K562 (cell line): ENCODE data around the gene ISG20. TPM values are rescaled to one million over a fixed set of nuclear protein-coding genes. Genes with fewer than 3 reads are reported as not detected.
A peak's percentile ranks its signal among the peaks of the same experiment; 100 is the strongest.

Experiments used
- ATAC-seq: fragments of 200-7000 bp; cut with Tn5 transposase; 3 replicates; pipeline ENCODE4 v1.9.1; 2020; ENCODE audit warnings: moderate library complexity
- BruUV-seq: library from RNA; stranded (reverse); fragments of 400-500 nt; replicated peaks from 2 replicates; lab custom pipeline; 2021; lab: Mats Ljungman, UMichigan
- CTCF ChIA-PET: fragments of 300-600 bp; formaldehyde crosslinking; extraction: SDS; loops from one replicate; lab custom pipeline; 2021; ENCODE audit warnings: low intra/inter-chr PET ratio; lab: Yijun Ruan, JAX
- POLR2A ChIA-PET: fragments of 300-600, 350-650 bp; sonication (Branson Sonifier 250); formaldehyde crosslinking; extraction: SDS; loops from one replicate; lab custom pipeline; 2021; ENCODE audit warnings: antibody characterized with exemption, inconsistent platforms; lab: Yijun Ruan, JAX
- DNase-seq, 4 experiments: peaks; one replicate each; pipeline versions ENCODE4 v3.0.0 to v3.0.0-alpha.2; 2011 to 2018; ENCODE audit warnings: low spot score in 3 of 4, mixed read lengths in 3 of 4; ENCODE audit errors: extremely low read depth in 1 of 4
- FAIRE-seq: peaks from 2 replicates; lab custom pipeline; 2011; peaks lifted over from hg19 to GRCh38; lab: Jason Lieb, UNC
- H2AFZ ChIP-seq: 2 replicates; pipeline ENCODE4 v1.6.0; 2011; ENCODE audit warnings: low read depth, low read length, control low read depth, inconsistent platforms
- H3K27ac ChIP-seq: fragments of 200-600 bp; 3 replicates; pipeline ENCODE4 v1.8.0; 2011; ENCODE audit warnings: low read depth, mild to moderate bottlenecking, control low read depth, inconsistent platforms, low read length, moderate library complexity, mixed read lengths; ENCODE audit errors: extremely low read depth
- H3K27me3 ChIP-seq, 2 experiments: fragments of 300-600 bp in 1 of 2; 2 replicates in 1 of 2; 3 replicates in 1 of 2; pipeline versions ENCODE4 v1.6.0 to v1.8.0; 2011; ENCODE audit warnings: inconsistent platforms in 2 of 2, low read length in 2 of 2, mild to moderate bottlenecking in 1 of 2, mixed read lengths in 1 of 2, moderate library complexity in 1 of 2; ENCODE audit not compliant: control insufficient read depth in 2 of 2, insufficient read depth in 2 of 2
- H3K36me3 ChIP-seq: fragments of 300-600 bp; 3 replicates; pipeline ENCODE4 v1.8.0; 2011; ENCODE audit warnings: mild to moderate bottlenecking, low read length, inconsistent platforms; ENCODE audit not compliant: control insufficient read depth, insufficient read depth
- H3K4me1 ChIP-seq, 2 experiments: fragments of 200-600 bp in 1 of 2; replicated peaks in 1 of 2; 2 replicates in 1 of 2; 3 replicates in 1 of 2; pipeline versions ENCODE4 v1.5.1 to v1.8.0; 2011; ENCODE audit warnings: inconsistent platforms in 2 of 2, low read length in 2 of 2, mild to moderate bottlenecking in 1 of 2, mixed read lengths in 1 of 2, moderate library complexity in 1 of 2; ENCODE audit not compliant: control insufficient read depth in 2 of 2, insufficient read depth in 2 of 2
- H3K4me2 ChIP-seq: 2 replicates; pipeline ENCODE4 v1.6.1; 2011; ENCODE audit warnings: low read length, control low read depth, inconsistent platforms, mixed read lengths; ENCODE audit not compliant: insufficient read depth
- H3K4me3 ChIP-seq: fragments of 200-600 bp; sonication (generic), shearing (Covaris generic); 2 replicates; pipeline ENCODE4 v1.5.1; 2016; ENCODE audit warnings: control low read depth, inconsistent platforms
- H3K79me2 ChIP-seq: fragments of 200-600 bp; 3 replicates; pipeline ENCODE4 v1.8.0; 2011; ENCODE audit warnings: low read length, inconsistent platforms; ENCODE audit not compliant: control insufficient read depth, insufficient read depth
- H3K9ac ChIP-seq, 2 experiments: 2 replicates each; pipeline versions ENCODE4 v1.6.0 to v1.6.1; 2011; ENCODE audit warnings: low read depth in 2 of 2, low read length in 2 of 2, control low read depth in 1 of 2, inconsistent platforms in 1 of 2, mild to moderate bottlenecking in 1 of 2, mixed read lengths in 1 of 2; ENCODE audit not compliant: insufficient read depth in 1 of 2
- H3K9me1 ChIP-seq: one replicate; pipeline ENCODE4 v1.6.0; 2011; ENCODE audit warnings: inconsistent platforms, mild to moderate bottlenecking, low read length, moderate library complexity; ENCODE audit not compliant: control insufficient read depth, insufficient read depth
- H3K9me3 ChIP-seq: replicated peaks from 2 replicates; pipeline ENCODE4 v1.5.1; 2011; ENCODE audit warnings: low read depth, low read length, inconsistent platforms; ENCODE audit not compliant: control insufficient read depth, insufficient read depth
- H4K20me1 ChIP-seq: replicated peaks from 2 replicates; pipeline ENCODE4 v1.6.1; 2011; ENCODE audit warnings: low read length, inconsistent platforms, mixed read lengths; ENCODE audit not compliant: control insufficient read depth, insufficient read depth
- BDP1 ChIP-seq: IDR thresholded peaks from 3 replicates; pipeline ENCODE4 v1.6.1; 2011; ENCODE audit not compliant: insufficient read length, insufficient read depth
- CC2D1A ChIP-seq: fragments of 450-650 bp; IDR thresholded peaks from 2 replicates; pipeline ENCODE4 v1.6.1; 2017; ENCODE audit warnings: mild to moderate bottlenecking
- CHD2 ChIP-seq: IDR thresholded peaks from 2 replicates; pipeline ENCODE4 v1.6.1; 2011; ENCODE audit warnings: low read depth, low read length
- CREB1 ChIP-seq, 2 experiments: sonication (generic) in 1 of 2; formaldehyde crosslinking in 1 of 2; IDR thresholded peaks; 2 replicates each; pipeline versions ENCODE4 v1.6.1 to v1.8.0; 2012 to 2022; ENCODE audit warnings: inconsistent platforms in 1 of 2, mild to moderate bottlenecking in 1 of 2, missing genetic modification reagents in 1 of 2, moderate library complexity in 1 of 2
- CTCF ChIP-seq, 3 experiments: IDR thresholded peaks in 2 of 3; conservative IDR thresholded peaks in 1 of 3; 2 replicates each; pipeline ENCODE4 v1.5.1; 2011 to 2012; ENCODE audit warnings: low read length in 3 of 3, mild to moderate bottlenecking in 3 of 3, control low read depth in 2 of 3, improper control_type of control experiment in 1 of 3, inconsistent platforms in 1 of 3, low read depth in 1 of 3, mixed read lengths in 1 of 3, moderate library complexity in 1 of 3; ENCODE audit not compliant: insufficient read depth in 2 of 3
- HOXB6 ChIP-seq: fragments of 250-450 bp; sonication (Bioruptor Pico); IDR thresholded peaks from 2 replicates; pipeline ENCODE4 v1.5.1; 2022; ENCODE audit warnings: mild to moderate bottlenecking, borderline replicate concordance
- JUND ChIP-seq, 2 experiments: IDR thresholded peaks; 2 replicates in 1 of 2; 3 replicates in 1 of 2; pipeline ENCODE4 v1.6.1; 2011; ENCODE audit warnings: borderline replicate concordance in 2 of 2, low read depth in 2 of 2, low read length in 2 of 2, improper control_type of control experiment in 1 of 2, missing biosample characterization in 1 of 2, missing genetic modification characterization in 1 of 2, missing genetic modification reagents in 1 of 2
- L3MBTL2 ChIP-seq: fragments of 450-650 bp; IDR thresholded peaks from 2 replicates; pipeline ENCODE4 v1.6.1; 2016; ENCODE audit warnings: mild to moderate bottlenecking, moderate library complexity
- MBD2 ChIP-seq: sonication (generic); IDR thresholded peaks from 2 replicates; pipeline ENCODE4 v1.6.1; 2016; ENCODE audit warnings: low read depth, borderline replicate concordance
- RAD21 ChIP-seq, 2 experiments: fragments of 250-450 bp in 1 of 2; fragments of 450-650 bp in 1 of 2; sonication (Bioruptor Pico) in 1 of 2; formaldehyde crosslinking in 1 of 2; IDR thresholded peaks in 1 of 2; conservative IDR thresholded peaks in 1 of 2; 2 replicates each; pipeline versions ENCODE4 v1.4.0 to v1.8.0; 2020 to 2022; ENCODE audit warnings: mild to moderate bottlenecking in 2 of 2, moderate library complexity in 1 of 2
- TAL1 ChIP-seq: fragments of 450-650 bp; IDR thresholded peaks from 2 replicates; pipeline ENCODE4 v1.6.1; 2016; ENCODE audit warnings: mild to moderate bottlenecking
- TARDBP ChIP-seq: fragments of 450-650 bp; IDR thresholded peaks from 2 replicates; pipeline ENCODE4 v1.6.1; 2016
- TOE1 ChIP-seq, 2 experiments: fragments of 450-650 bp in 1 of 2; sonication (generic) in 1 of 2; formaldehyde crosslinking in 1 of 2; IDR thresholded peaks; 2 replicates each; pipeline versions ENCODE4 v1.7.1 to v1.8.0; 2016 to 2022; ENCODE audit warnings: borderline replicate concordance in 2 of 2, mild to moderate bottlenecking in 2 of 2, antibody characterized with exemption in 1 of 2, inconsistent platforms in 1 of 2, low read depth in 1 of 2, missing genetic modification reagents in 1 of 2, moderate library complexity in 1 of 2
- ZNF121 ChIP-seq: sonication (generic); formaldehyde crosslinking; conservative IDR thresholded peaks from 2 replicates; pipeline ENCODE4 v1.8.0; 2022; ENCODE audit warnings: missing genetic modification reagents
- ZNF146 ChIP-seq: IDR thresholded peaks from one replicate; pipeline ENCODE4 v1.6.1; 2018; ENCODE audit warnings: missing compliant biosample characterization; ENCODE audit not compliant: unreplicated experiment
- ZNF41 ChIP-seq: fragments of 250-450 bp; sonication (Bioruptor Pico); conservative IDR thresholded peaks from 2 replicates; pipeline ENCODE4 v1.4.0; 2020; ENCODE audit warnings: mild to moderate bottlenecking
- ZNF75A ChIP-seq: fragments of 450-650 bp; formaldehyde crosslinking; IDR thresholded peaks from 2 replicates; pipeline ENCODE4 v1.4.0; 2020; ENCODE audit warnings: mild to moderate bottlenecking
- WGBS: fragments of 100-300 bp; shearing (Covaris generic); methylation state at CpG from one replicate; pipeline ENCODE4 v1.1.6; 2016; ENCODE audit warnings: low coverage, mixed read lengths; ENCODE audit not compliant: insufficient coverage; ENCODE audit errors: missing lambda C conversion rate; 5-methylcytosine and 5-hydroxymethylcytosine counted together
- in situ Hi-C: fragments of 300-500 bp; cut with MboI; formaldehyde crosslinking; loops from 4 replicates; pipeline ENCODE4 v1.15.0; 2018; ENCODE audit warnings: inconsistent platforms, mixed read lengths
- intact Hi-C: fragments of 100-400 bp; cut with micrococcal nuclease; formaldehyde crosslinking; loops from 2 replicates; pipeline ENCODE4 v1.14.2; 2022
- polyA plus RNA-seq, 8 experiments: library from polyadenylated mRNA; depleted of rRNA in 4 of 8; stranded (reverse) in 5 of 8; unstranded in 3 of 8; fragments of >200 nt; fragmentation: Nextera tagmentation in 2 of 8; fragmentation: Illumina TruSeq in 1 of 8; extraction: Ambion mirVana in 2 of 8; extraction: Trizol in 1 of 8; gene quantifications; 2 replicates each; pipeline versions ENCODE4 v1.2.1 to v1.2.3, GENCODE V29; 2011 to 2014; ENCODE audit warnings: inconsistent platforms in 1 of 8, missing spikeins in 1 of 8
- total RNA-seq, 7 experiments: library from RNA; depleted of rRNA in 6 of 7; stranded (reverse); fragments of >200 nt in 6 of 7; fragmentation: Illumina TruSeq in 2 of 7; extraction: Trizol in 2 of 7; gene quantifications; 2 replicates each; pipeline versions ENCODE4 v1.2.1 to v1.2.3, GENCODE V29; 2011 to 2021; ENCODE audit warnings: low replicate concordance in 1 of 7
- TF ChIP-seq, protein P1 (sequence below): fragments of 250-450 bp; sonication (Bioruptor Pico); IDR thresholded peaks from 2 replicates; pipeline ENCODE4 v1.5.1; 2021; ENCODE audit warnings: mild to moderate bottlenecking

ISG20 gene
- total and polyA plus RNA-seq, 9 of the 15 experiments (the other 6 are each of a cell fraction or from before 2014, with no cell fraction given), result 0.06 to 2.1 (median 1.00) TPM

DNA sequence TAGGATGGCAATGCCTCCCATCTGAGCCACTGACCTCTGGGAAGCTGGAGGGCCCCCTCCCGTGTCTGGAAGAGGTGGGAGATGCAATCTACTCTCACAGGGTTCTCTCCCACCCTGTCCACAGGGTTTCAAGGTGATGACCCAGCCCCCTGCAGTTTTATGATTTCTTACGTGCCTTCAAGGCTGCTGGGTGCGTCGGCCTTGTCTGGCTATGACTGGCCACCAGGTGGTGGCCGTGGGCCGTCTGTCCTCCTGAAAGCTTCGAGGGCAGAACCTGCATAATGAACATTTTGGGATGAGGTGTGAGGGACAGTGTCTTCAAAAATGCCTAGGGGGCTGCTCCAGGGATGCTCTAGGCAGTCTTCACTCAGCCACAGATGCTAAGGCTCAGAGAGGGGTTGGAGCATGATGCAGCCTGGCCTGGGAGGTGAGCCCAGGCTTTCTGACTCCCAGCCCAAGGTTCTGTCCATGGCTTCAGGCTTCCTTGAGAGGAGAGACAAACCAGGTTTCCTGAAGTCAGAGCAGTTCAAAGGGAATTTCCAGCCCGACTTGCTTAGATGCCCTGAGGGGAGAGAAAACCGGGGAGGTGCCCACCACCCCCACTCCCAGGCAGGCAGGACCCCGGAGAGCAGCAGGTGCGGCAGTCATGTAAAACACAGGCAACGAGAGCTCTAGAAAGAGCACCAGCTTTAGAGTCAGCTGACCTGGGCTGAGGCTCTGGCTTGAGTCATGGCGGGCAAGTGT is 18.7 kb downstream of the ISG20 start:
- Histone ChIP-seq H3K36me3 (no peaks in the 10 kb centered on the region), H4K20me1 (no peaks in the 10 kb centered on the region), H3K9me3 (no peaks in the 10 kb centered on the region), H3K27ac (no peak overlapping the region), H3K9me1 (no peaks in the 10 kb centered on the region), H3K4me3 (no peak overlapping the region), H3K79me2 (no peaks in the 10 kb centered on the region), H3K4me1 (no peaks in the 10 kb centered on the region), H2AFZ (no peak overlapping the region), H3K9ac (no peak overlapping the region), H3K4me2 (no peak overlapping the region), H3K27me3 (peaks cover 20 to 68% of the 10 kb centered on the region in 2 experiments; a peak in 4 of 5 replicates)
- intact Hi-C loops (loop anchor here (1.0 kb wide), 2 partner anchors 44 to 177 kb away; no protein-coding TSS in a partner anchor), in situ Hi-C loops (no loop called here)
- POLR2A ChIA-PET, result interaction anchor here (0.9 to 1.2 kb wide), 2 partner anchors 19 kb away, joined by 3 to 4 read pairs; partner anchors contain the start of gene ISG20
- FAIRE-seq (peak; percentile 87), ATAC-seq (peak; percentile 88), DNase-seq (peak; percentile 62 to 74 (median 70))
- WGBS, result under 1% methylated on average over 11 of the region's 13 CpGs
- CTCF ChIA-PET, result interaction anchor here (0.5 to 3.0 kb wide), 5 partner anchors 104 to 360 kb away, joined by 3 to 12 read pairs (median 3); no protein-coding TSS in a partner anchor
- BruUV-seq, result no TSS peak
- peak; percentile 73 to 88 for TF ChIP-seq RAD21 (CRISPR knock-in tag; conservative IDR thresholded peaks at IDR 0.05 in 1 of 2, IDR thresholded peaks at IDR 0.05 in 1 of 2)
- 0 out of 2 replicates have a peak, but pooled peaks have one; percentile 19 for TF ChIP-seq JUND (IDR thresholded peaks at IDR 0.05; ENCODE audit: borderline replicate concordance, low read depth, low read length)
- no peak for TF ChIP-seq JUND (tag; IDR thresholded peaks at IDR 0.05; ENCODE audit: borderline replicate concordance, low read depth, low read length)
- TF ChIP-seq ZNF121 (CRISPR knock-in tag), result no peak
- no peak for TF ChIP-seq TAL1
- TF ChIP-seq ZNF41 (CRISPR knock-in tag), result no peak
- TF ChIP-seq CHD2, result no peak
- TF ChIP-seq CC2D1A, result peak; percentile 54; the same call in 1 of the 2 replicates
- no peak for TF ChIP-seq HOXB6 (CRISPR knock-in tag)
- no peak for TF ChIP-seq BDP1
- no peak for TF ChIP-seq ZNF146 (CRISPR knock-in tag)
- TF ChIP-seq, protein P1, sequence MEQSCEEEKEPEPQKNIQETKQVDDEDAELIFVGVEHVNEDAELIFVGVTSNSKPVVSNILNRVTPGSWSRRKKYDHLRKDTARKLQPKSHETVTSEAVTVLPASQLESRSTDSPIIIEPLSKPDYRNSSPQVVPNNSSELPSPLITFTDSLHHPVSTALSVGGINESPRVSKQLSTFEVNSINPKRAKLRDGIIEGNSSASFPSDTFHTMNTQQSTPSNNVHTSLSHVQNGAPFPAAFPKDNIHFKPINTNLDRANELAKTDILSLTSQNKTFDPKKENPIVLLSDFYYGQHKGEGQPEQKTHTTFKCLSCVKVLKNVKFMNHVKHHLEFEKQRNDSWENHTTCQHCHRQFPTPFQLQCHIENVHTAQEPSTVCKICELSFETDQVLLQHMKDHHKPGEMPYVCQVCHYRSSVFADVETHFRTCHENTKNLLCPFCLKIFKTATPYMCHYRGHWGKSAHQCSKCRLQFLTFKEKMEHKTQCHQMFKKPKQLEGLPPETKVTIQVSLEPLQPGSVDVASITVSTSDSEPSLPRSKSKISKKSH (CRISPR knock-in tag), result no peak
- no peak for TF ChIP-seq CREB1 (IDR thresholded peaks at IDR 0.05)
- no peak for TF ChIP-seq CREB1 (CRISPR knock-in tag; IDR thresholded peaks at IDR 0.05)
- no peak for TF ChIP-seq ZNF75A
- TF ChIP-seq MBD2, result no peak
- peak; percentile 83 to 91 (median 85) for TF ChIP-seq CTCF (IDR thresholded peaks at IDR 0.05 in 2 of 3, conservative IDR thresholded peaks at IDR 0.05 in 1 of 3; ENCODE audit: insufficient read depth in 2 of 3, low read depth in 1 of 3, low read length in 3 of 3)
- no peak for TF ChIP-seq TOE1 (IDR thresholded peaks at IDR 0.05; ENCODE audit: borderline replicate concordance)
- TF ChIP-seq TOE1 (CRISPR knock-in tag; IDR thresholded peaks at IDR 0.05; ENCODE audit: borderline replicate concordance, low read depth), result no peak
- 0 out of 2 replicates have a peak, but pooled peaks have one; percentile 33 for TF ChIP-seq TARDBP
- TF ChIP-seq L3MBTL2, result 0 out of 2 replicates have a peak, but pooled peaks have one; percentile 31
